Measurements from ENCODE around the gene PYHIN1. TPM values are rescaled to one million over a fixed set of nuclear protein-coding genes. Genes with fewer than 3 reads are reported as not detected.
"Not testable (repeated sequence)": the region's sequence is repeated elsewhere in the genome, so short reads cannot be mapped to it uniquely, and the experiment has no call there.

Gene PYHIN1
- polyA plus RNA-seq, 1 of the 3 experiments (the other 2 are of a cell fraction) = not detected

DNA sequence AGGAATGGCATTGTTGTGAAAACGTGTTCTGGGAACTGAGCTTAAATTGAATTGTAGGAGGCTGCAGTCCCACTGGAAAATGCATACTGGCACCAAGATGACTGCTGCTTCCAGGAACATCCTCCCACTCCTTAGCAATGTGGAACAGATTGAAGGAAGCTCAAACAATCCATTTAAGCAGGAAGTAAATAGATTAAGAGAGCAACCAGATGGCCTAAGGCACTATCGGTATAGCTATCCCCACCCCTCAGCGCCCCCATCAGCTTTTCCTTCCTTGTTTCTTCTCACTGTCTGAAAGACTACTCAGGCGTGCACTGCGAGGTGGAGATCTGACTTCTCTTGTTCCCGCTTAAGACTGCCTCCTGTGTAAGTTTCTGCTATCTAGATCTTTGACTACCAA, 74.3 kb downstream of the PYHIN1 start:
- TF ChIP-seq, protein P1, sequence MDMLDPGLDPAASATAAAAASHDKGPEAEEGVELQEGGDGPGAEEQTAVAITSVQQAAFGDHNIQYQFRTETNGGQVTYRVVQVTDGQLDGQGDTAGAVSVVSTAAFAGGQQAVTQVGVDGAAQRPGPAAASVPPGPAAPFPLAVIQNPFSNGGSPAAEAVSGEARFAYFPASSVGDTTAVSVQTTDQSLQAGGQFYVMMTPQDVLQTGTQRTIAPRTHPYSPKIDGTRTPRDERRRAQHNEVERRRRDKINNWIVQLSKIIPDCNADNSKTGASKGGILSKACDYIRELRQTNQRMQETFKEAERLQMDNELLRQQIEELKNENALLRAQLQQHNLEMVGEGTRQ (IDR thresholded peaks at IDR 0.05; ENCODE audit: borderline replicate concordance, low read depth, low read length) = no peak
- TF ChIP-seq NRF1 (IDR thresholded peaks at IDR 0.05; ENCODE audit: low read depth, low read length) (no peak), SIN3A (IDR thresholded peaks at IDR 0.05; ENCODE audit: borderline replicate concordance, low read depth, low read length) (no peak)
- H3K9ac ChIP-seq = no peak overlapping the region
- H4K20me1 ChIP-seq (ENCODE audit: insufficient read depth) = no peaks in the 10 kb centered on the region
- H3K9me3 ChIP-seq = no peaks in the 10 kb centered on the region
- no peaks in the 10 kb centered on the region for H3K27me3 ChIP-seq (ENCODE audit: insufficient read depth)
- H3F3A ChIP-seq (replicated peaks; ENCODE audit: insufficient read depth) = peaks cover 17% of the 10 kb centered on the region
- H3K4me2 ChIP-seq = 0 out of 2 replicates have a peak overlapping the region, but pooled peaks have one; percentile 14
- ChIA-PET CTCF (no interaction called here), POLR2A (no interaction called here)
- H3K4me3 ChIP-seq (ENCODE audit: low read depth in 2 of 2, low read length in 1 of 2) = no peak overlapping the region
- no peaks in the 10 kb centered on the region for H3K36me3 ChIP-seq (replicated peaks in 1 of 2; ENCODE audit: control insufficient read depth in 1 of 2, insufficient read depth in 2 of 2, low read length in 1 of 2)
- peaks cover 6% of the 10 kb centered on the region for H3K79me2 ChIP-seq (ENCODE audit: insufficient read depth)
- H3K9me2 ChIP-seq = no peaks in the 10 kb centered on the region
- peaks cover 0 to 13% of the 10 kb centered on the region in 2 experiments; a peak in 3 of 4 replicates for H3K4me1 ChIP-seq (ENCODE audit: control insufficient read depth in 1 of 2, insufficient read depth in 2 of 2, low read depth in 1 of 2, low read length in 1 of 2)
- peak overlapping the region; percentile 14 to 53; a peak in 3 of 4 replicates for H3K27ac ChIP-seq (ENCODE audit: low read depth in 2 of 2, low read length in 1 of 2)
- H2AFZ ChIP-seq (ENCODE audit: low read depth) = peak overlapping the region; percentile 40; the same call in 1 of the 2 replicates
- DNase-seq = no peak
- 23% methylated on average over 6 of the region's 6 CpGs for WGBS (ENCODE audit: low lambda C conversion rate)

DNA sequence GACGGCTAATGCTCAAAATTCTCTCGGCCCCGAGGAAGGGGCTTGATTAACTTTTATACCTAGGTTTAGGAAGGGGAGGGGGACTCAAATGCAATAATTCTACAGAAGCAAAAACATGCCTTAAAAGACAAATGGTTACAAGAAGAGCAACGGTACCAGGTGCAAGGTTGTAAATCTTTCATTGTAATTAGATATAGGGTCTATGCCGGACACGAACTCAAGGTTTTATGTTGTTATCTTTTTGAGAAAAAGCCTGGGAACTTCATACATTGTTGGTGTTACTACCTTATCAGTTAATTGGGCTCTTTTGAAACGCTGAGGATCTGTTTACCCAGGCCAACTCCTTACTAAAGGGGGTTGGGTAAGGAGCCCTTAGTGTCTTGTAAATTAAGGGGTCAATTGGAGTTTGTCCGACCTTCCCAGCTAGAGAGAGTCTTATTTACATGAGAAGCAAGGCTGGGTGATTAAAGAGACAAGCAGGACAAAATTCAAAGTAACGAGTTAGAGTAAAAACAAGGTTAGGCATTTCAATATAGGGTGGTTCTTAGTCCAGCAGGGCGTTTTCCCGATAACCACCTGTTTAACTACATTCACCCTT, 75.0 kb downstream of the PYHIN1 start:
- H3K9ac ChIP-seq; DNase-seq; H3K27me3 ChIP-seq (ENCODE audit: insufficient read depth); H3K4me3 ChIP-seq (ENCODE audit: low read depth in 2 of 2, low read length in 1 of 2); H3K36me3 ChIP-seq (replicated peaks in 1 of 2; ENCODE audit: control insufficient read depth in 1 of 2, insufficient read depth in 2 of 2, low read length in 1 of 2); H4K20me1 ChIP-seq (ENCODE audit: insufficient read depth); POLR2A ChIA-PET; H3K27ac ChIP-seq (ENCODE audit: low read depth in 2 of 2, low read length in 1 of 2); H3K9me2 ChIP-seq; H3K9me3 ChIP-seq; H3K4me1 ChIP-seq (ENCODE audit: control insufficient read depth in 1 of 2, insufficient read depth in 2 of 2, low read depth in 1 of 2, low read length in 1 of 2); CTCF ChIA-PET: not testable (repeated sequence)
- H2AFZ ChIP-seq (ENCODE audit: low read depth) = peak overlapping the region; percentile 40; the same call in 1 of the 2 replicates
- H3K79me2 ChIP-seq (ENCODE audit: insufficient read depth) = peaks cover 12% of the 10 kb centered on the region
- peaks cover 20% of the 10 kb centered on the region for H3F3A ChIP-seq (replicated peaks; ENCODE audit: insufficient read depth)
- H3K4me2 ChIP-seq = 0 out of 2 replicates have a peak overlapping the region, but pooled peaks have one; percentile 14
- WGBS (ENCODE audit: low lambda C conversion rate) = 51% methylated on average over 11 of the region's 11 CpGs

DNA sequence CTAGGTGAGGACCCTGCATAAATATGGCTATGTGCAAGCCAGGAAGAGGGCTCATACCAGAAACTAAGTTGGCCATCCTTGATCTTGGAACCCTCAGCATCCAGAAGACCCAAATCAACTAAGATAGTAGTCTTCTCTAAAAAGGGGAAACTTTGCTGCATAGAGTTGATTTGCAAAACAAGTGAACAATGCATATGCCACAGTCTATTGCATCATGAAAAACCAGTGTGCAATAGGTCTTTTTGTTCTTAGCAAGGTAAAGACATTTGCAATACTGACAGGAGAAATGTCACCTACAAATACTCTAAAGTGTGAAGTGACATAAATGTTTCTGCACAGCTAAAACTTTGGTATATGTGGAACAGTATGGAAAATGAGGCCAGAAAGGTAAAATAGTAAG, 76.4 kb downstream of the PYHIN1 start:
- POLR2A ChIA-PET = no interaction called here
- H3K36me3 ChIP-seq (replicated peaks in 1 of 2; ENCODE audit: control insufficient read depth in 1 of 2, insufficient read depth in 2 of 2, low read length in 1 of 2) = peaks cover 0 to 4% of the 10 kb centered on the region in 2 experiments
- peaks cover 0 to 7% of the 10 kb centered on the region in 2 experiments; a peak in 3 of 4 replicates for H3K4me1 ChIP-seq (ENCODE audit: control insufficient read depth in 1 of 2, insufficient read depth in 2 of 2, low read depth in 1 of 2, low read length in 1 of 2)
- H3K9me3 ChIP-seq = no peaks in the 10 kb centered on the region
- no peak overlapping the region for H3K27ac ChIP-seq (ENCODE audit: low read depth in 2 of 2, low read length in 1 of 2)
- no peak overlapping the region for H3K4me3 ChIP-seq (ENCODE audit: low read depth in 2 of 2, low read length in 1 of 2)
- H4K20me1 ChIP-seq (ENCODE audit: insufficient read depth) = no peaks in the 10 kb centered on the region
- H3F3A ChIP-seq (replicated peaks; ENCODE audit: insufficient read depth) = peaks cover 29% of the 10 kb centered on the region
- CTCF ChIA-PET = interaction anchor here (0.8 to 1.2 kb wide), 2 partner anchors 9 to 804 kb away, joined by 3 to 4 read pairs; no protein-coding TSS in a partner anchor
- H3K9ac ChIP-seq = no peak overlapping the region
- peaks cover 26% of the 10 kb centered on the region for H3K79me2 ChIP-seq (ENCODE audit: insufficient read depth)
- H3K4me2 ChIP-seq = no peak overlapping the region
- H3K27me3 ChIP-seq (ENCODE audit: insufficient read depth) = no peaks in the 10 kb centered on the region
- TF ChIP-seq NRF1 (IDR thresholded peaks at IDR 0.05; ENCODE audit: low read depth, low read length) (no peak), MXI1 (IDR thresholded peaks at IDR 0.05; ENCODE audit: low read depth, low read length) (no peak), RAD21 (IDR thresholded peaks at IDR 0.05; ENCODE audit: low read length) (no peak), FOXJ3 (CRISPR knock-in tag; IDR thresholded peaks at IDR 0.05) (no peak), GATA2 (CRISPR knock-in tag; IDR thresholded peaks at IDR 0.05) (no peak), SIN3A (IDR thresholded peaks at IDR 0.05; ENCODE audit: borderline replicate concordance, low read depth, low read length) (no peak), FOXM1 (IDR thresholded peaks at IDR 0.05; ENCODE audit: low read depth) (no peak), YY1 (IDR thresholded peaks at IDR 0.05; ENCODE audit: low read depth) (no peak), TCF12 (IDR thresholded peaks at IDR 0.05) (no peak), CHD2 (IDR thresholded peaks at IDR 0.05; ENCODE audit: low read length, partially characterized antibody) (no peak)
- TF ChIP-seq, protein P2, sequence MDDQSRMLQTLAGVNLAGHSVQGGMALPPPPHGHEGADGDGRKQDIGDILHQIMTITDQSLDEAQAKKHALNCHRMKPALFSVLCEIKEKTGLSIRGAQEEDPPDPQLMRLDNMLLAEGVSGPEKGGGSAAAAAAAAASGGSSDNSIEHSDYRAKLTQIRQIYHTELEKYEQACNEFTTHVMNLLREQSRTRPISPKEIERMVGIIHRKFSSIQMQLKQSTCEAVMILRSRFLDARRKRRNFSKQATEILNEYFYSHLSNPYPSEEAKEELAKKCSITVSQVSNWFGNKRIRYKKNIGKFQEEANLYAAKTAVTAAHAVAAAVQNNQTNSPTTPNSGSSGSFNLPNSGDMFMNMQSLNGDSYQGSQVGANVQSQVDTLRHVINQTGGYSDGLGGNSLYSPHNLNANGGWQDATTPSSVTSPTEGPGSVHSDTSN (IDR thresholded peaks at IDR 0.05) = no peak
- TF ChIP-seq, protein P3, sequence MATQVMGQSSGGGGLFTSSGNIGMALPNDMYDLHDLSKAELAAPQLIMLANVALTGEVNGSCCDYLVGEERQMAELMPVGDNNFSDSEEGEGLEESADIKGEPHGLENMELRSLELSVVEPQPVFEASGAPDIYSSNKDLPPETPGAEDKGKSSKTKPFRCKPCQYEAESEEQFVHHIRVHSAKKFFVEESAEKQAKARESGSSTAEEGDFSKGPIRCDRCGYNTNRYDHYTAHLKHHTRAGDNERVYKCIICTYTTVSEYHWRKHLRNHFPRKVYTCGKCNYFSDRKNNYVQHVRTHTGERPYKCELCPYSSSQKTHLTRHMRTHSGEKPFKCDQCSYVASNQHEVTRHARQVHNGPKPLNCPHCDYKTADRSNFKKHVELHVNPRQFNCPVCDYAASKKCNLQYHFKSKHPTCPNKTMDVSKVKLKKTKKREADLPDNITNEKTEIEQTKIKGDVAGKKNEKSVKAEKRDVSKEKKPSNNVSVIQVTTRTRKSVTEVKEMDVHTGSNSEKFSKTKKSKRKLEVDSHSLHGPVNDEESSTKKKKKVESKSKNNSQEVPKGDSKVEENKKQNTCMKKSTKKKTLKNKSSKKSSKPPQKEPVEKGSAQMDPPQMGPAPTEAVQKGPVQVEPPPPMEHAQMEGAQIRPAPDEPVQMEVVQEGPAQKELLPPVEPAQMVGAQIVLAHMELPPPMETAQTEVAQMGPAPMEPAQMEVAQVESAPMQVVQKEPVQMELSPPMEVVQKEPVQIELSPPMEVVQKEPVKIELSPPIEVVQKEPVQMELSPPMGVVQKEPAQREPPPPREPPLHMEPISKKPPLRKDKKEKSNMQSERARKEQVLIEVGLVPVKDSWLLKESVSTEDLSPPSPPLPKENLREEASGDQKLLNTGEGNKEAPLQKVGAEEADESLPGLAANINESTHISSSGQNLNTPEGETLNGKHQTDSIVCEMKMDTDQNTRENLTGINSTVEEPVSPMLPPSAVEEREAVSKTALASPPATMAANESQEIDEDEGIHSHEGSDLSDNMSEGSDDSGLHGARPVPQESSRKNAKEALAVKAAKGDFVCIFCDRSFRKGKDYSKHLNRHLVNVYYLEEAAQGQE (IDR thresholded peaks at IDR 0.05; ENCODE audit: low read depth, low read length) = no peak
- no peaks in the 10 kb centered on the region for H3K9me2 ChIP-seq
- DNase-seq = no peak
- no peak overlapping the region for H2AFZ ChIP-seq (ENCODE audit: low read depth)

Data from SK-N-SH (cell line).